ENCODE results near the gene USP6NL. TPM values are rescaled to one million over a fixed set of nuclear protein-coding genes. Genes with fewer than 3 reads are reported as not detected.

The USP6NL gene
- total and polyA plus RNA-seq, 2 donors: 8.1 to 12.3 TPM

- DNase-seq (ENCODE audit: low read depth in 6 of 9, low spot score in 9 of 9): no peak
- 100% methylated on average over 1 of the region's 1 CpG for WGBS
- Histone ChIP-seq H3K27me3 (ENCODE audit: control insufficient read depth in 2 of 2, insufficient read depth in 1 of 2, low read length in 1 of 2) (no peaks in the 10 kb centered on the region), H3K27ac (ENCODE audit: low read depth in 1 of 2, low read length in 1 of 2) (no peak overlapping the region), H3K9me3 (ENCODE audit: control insufficient read depth in 2 of 2, insufficient read depth in 1 of 2, low read length in 1 of 2) (no peaks in the 10 kb centered on the region), H3K4me1 (ENCODE audit: control insufficient read depth in 2 of 2, insufficient read depth in 2 of 2, low read length in 2 of 2) (peaks cover 8 to 21% of the 10 kb centered on the region in 2 donors), H3K36me3 (ENCODE audit: control insufficient read depth in 2 of 2, insufficient read depth in 2 of 2, low read length in 1 of 2) (no peaks in the 10 kb centered on the region), H3K4me3 (ENCODE audit: low read length in 2 of 2) (no peak overlapping the region)
These were observed 75.2 kb downstream of the USP6NL start for GRCh38 chr10:11536228-11536627.

GRCh38 chr10:11535346-11535959, 76.0 kb downstream of the USP6NL start:
- WGBS: 70% methylated on average over 5 of the region's 5 CpGs

GRCh38 chr10:11533328-11533781, 78.1 kb downstream of the USP6NL start:
- H3K36me3 ChIP-seq (ENCODE audit: control insufficient read depth in 2 of 2, insufficient read depth in 2 of 2, low read length in 1 of 2): no peaks in the 10 kb centered on the region
- H3K27ac ChIP-seq (ENCODE audit: low read depth in 1 of 2, low read length in 1 of 2): no peak overlapping the region
- peaks cover 12 to 25% of the 10 kb centered on the region in 2 donors for H3K4me1 ChIP-seq (ENCODE audit: control insufficient read depth in 2 of 2, insufficient read depth in 2 of 2, low read length in 2 of 2)
- DNase-seq (ENCODE audit: low read depth in 6 of 9, low spot score in 9 of 9): peak in 1 of 9 donors; percentile 45
- no peaks in the 10 kb centered on the region for H3K9me3 ChIP-seq (ENCODE audit: control insufficient read depth in 2 of 2, insufficient read depth in 1 of 2, low read length in 1 of 2)
- H3K27me3 ChIP-seq (ENCODE audit: control insufficient read depth in 2 of 2, insufficient read depth in 1 of 2, low read length in 1 of 2): no peaks in the 10 kb centered on the region
- no peak overlapping the region for H3K4me3 ChIP-seq (ENCODE audit: low read length in 2 of 2)

More at GRCh38 chr10:11535346-11535959, 76.0 kb downstream of the USP6NL start:
- Histone ChIP-seq H3K36me3 (ENCODE audit: control insufficient read depth in 2 of 2, insufficient read depth in 2 of 2, low read length in 1 of 2) (no peaks in the 10 kb centered on the region), H3K27me3 (ENCODE audit: control insufficient read depth in 2 of 2, insufficient read depth in 1 of 2, low read length in 1 of 2) (no peaks in the 10 kb centered on the region), H3K9me3 (ENCODE audit: control insufficient read depth in 2 of 2, insufficient read depth in 1 of 2, low read length in 1 of 2) (no peaks in the 10 kb centered on the region), H3K4me1 (ENCODE audit: control insufficient read depth in 2 of 2, insufficient read depth in 2 of 2, low read length in 2 of 2) (peaks cover 8 to 21% of the 10 kb centered on the region in 2 donors), H3K27ac (ENCODE audit: low read depth in 1 of 2, low read length in 1 of 2) (no peak overlapping the region), H3K4me3 (ENCODE audit: low read length in 2 of 2) (no peak overlapping the region)
- no peak for DNase-seq (ENCODE audit: low read depth in 6 of 9, low spot score in 9 of 9)

- no peaks in the 10 kb centered on the region for H3K9me3 ChIP-seq (ENCODE audit: control insufficient read depth in 2 of 2, insufficient read depth in 1 of 2, low read length in 1 of 2)
- H3K27me3 ChIP-seq (ENCODE audit: control insufficient read depth in 2 of 2, insufficient read depth in 1 of 2, low read length in 1 of 2): no peaks in the 10 kb centered on the region
- peaks cover 14 to 25% of the 10 kb centered on the region in 2 donors for H3K4me1 ChIP-seq (ENCODE audit: control insufficient read depth in 2 of 2, insufficient read depth in 2 of 2, low read length in 2 of 2)
- H3K4me3 ChIP-seq (ENCODE audit: low read length in 2 of 2): no peak overlapping the region
- H3K36me3 ChIP-seq (ENCODE audit: control insufficient read depth in 2 of 2, insufficient read depth in 2 of 2, low read length in 1 of 2): no peaks in the 10 kb centered on the region
- WGBS: 64% methylated on average over 4 of the region's 4 CpGs
- H3K27ac ChIP-seq (ENCODE audit: low read depth in 1 of 2, low read length in 1 of 2): peak overlapping the region in 1 of 2 donors; percentile 13
- DNase-seq (ENCODE audit: low read depth in 6 of 9, low spot score in 9 of 9): peak in 1 of 9 donors; percentile 45
These were observed 79.1 kb downstream of the USP6NL start for GRCh38 chr10:11532306-11532705.

- Histone ChIP-seq H3K4me1 (ENCODE audit: control insufficient read depth in 2 of 2, insufficient read depth in 2 of 2, low read length in 2 of 2) (peaks cover 14 to 25% of the 10 kb centered on the region in 2 donors), H3K27me3 (ENCODE audit: control insufficient read depth in 2 of 2, insufficient read depth in 1 of 2, low read length in 1 of 2) (no peaks in the 10 kb centered on the region), H3K36me3 (ENCODE audit: control insufficient read depth in 2 of 2, insufficient read depth in 2 of 2, low read length in 1 of 2) (peaks cover 0 to 8% of the 10 kb centered on the region in 2 donors), H3K4me3 (ENCODE audit: low read length in 2 of 2) (no peak overlapping the region), H3K27ac (ENCODE audit: low read depth in 1 of 2, low read length in 1 of 2) (no peak overlapping the region), H3K9me3 (ENCODE audit: control insufficient read depth in 2 of 2, insufficient read depth in 1 of 2, low read length in 1 of 2) (no peaks in the 10 kb centered on the region)
- WGBS: 49% methylated on average over 5 of the region's 5 CpGs
- DNase-seq (ENCODE audit: low read depth in 6 of 9, low spot score in 9 of 9): peak in 1 of 9 donors; percentile 27
These were observed 80.6 kb downstream of the USP6NL start for GRCh38 chr10:11530806-11531205.

- Histone ChIP-seq H3K27me3 (ENCODE audit: control insufficient read depth in 2 of 2, insufficient read depth in 1 of 2, low read length in 1 of 2) (no peaks in the 10 kb centered on the region), H3K4me3 (ENCODE audit: low read length in 2 of 2) (no peak overlapping the region), H3K4me1 (ENCODE audit: control insufficient read depth in 2 of 2, insufficient read depth in 2 of 2, low read length in 2 of 2) (peaks cover 11 to 22% of the 10 kb centered on the region in 2 donors), H3K27ac (ENCODE audit: low read depth in 1 of 2, low read length in 1 of 2) (no peak overlapping the region), H3K9me3 (ENCODE audit: control insufficient read depth in 2 of 2, insufficient read depth in 1 of 2, low read length in 1 of 2) (no peaks in the 10 kb centered on the region), H3K36me3 (ENCODE audit: control insufficient read depth in 2 of 2, insufficient read depth in 2 of 2, low read length in 1 of 2) (peaks cover 0 to 11% of the 10 kb centered on the region in 2 donors)
- no peak for DNase-seq (ENCODE audit: low read depth in 6 of 9, low spot score in 9 of 9)
- 96% methylated on average over 1 of the region's 1 CpG for whole genome bisulfite sequencing
These were observed 82.1 kb downstream of the USP6NL start for GRCh38 chr10:11529276-11529903.

- H3K27ac ChIP-seq (ENCODE audit: low read depth in 1 of 2, low read length in 1 of 2): no peak overlapping the region
- H3K36me3 ChIP-seq (ENCODE audit: control insufficient read depth in 2 of 2, insufficient read depth in 2 of 2, low read length in 1 of 2): peaks cover 0 to 11% of the 10 kb centered on the region in 2 donors
- WGBS: 97% methylated on average over 3 of the region's 3 CpGs
- H3K4me1 ChIP-seq (ENCODE audit: control insufficient read depth in 2 of 2, insufficient read depth in 2 of 2, low read length in 2 of 2): peaks cover 9 to 13% of the 10 kb centered on the region in 2 donors
- no peak overlapping the region for H3K4me3 ChIP-seq (ENCODE audit: low read length in 2 of 2)
- no peak for DNase-seq (ENCODE audit: low read depth in 6 of 9, low spot score in 9 of 9)
- H3K9me3 ChIP-seq (ENCODE audit: control insufficient read depth in 2 of 2, insufficient read depth in 1 of 2, low read length in 1 of 2): no peaks in the 10 kb centered on the region
- H3K27me3 ChIP-seq (ENCODE audit: control insufficient read depth in 2 of 2, insufficient read depth in 1 of 2, low read length in 1 of 2): no peaks in the 10 kb centered on the region
These were observed 83.2 kb downstream of the USP6NL start for GRCh38 chr10:11528286-11528685.

GRCh38 chr10:11527691-11528255, 83.7 kb downstream of the USP6NL start:
- Histone ChIP-seq H3K27me3 (ENCODE audit: control insufficient read depth in 2 of 2, insufficient read depth in 1 of 2, low read length in 1 of 2) (no peaks in the 10 kb centered on the region), H3K27ac (ENCODE audit: low read depth in 1 of 2, low read length in 1 of 2) (peak overlapping the region in 1 of 2 donors; percentile 34), H3K9me3 (ENCODE audit: control insufficient read depth in 2 of 2, insufficient read depth in 1 of 2, low read length in 1 of 2) (no peaks in the 10 kb centered on the region), H3K4me3 (ENCODE audit: low read length in 2 of 2) (no peak overlapping the region), H3K36me3 (ENCODE audit: control insufficient read depth in 2 of 2, insufficient read depth in 2 of 2, low read length in 1 of 2) (peaks cover 0 to 13% of the 10 kb centered on the region in 2 donors), H3K4me1 (ENCODE audit: control insufficient read depth in 2 of 2, insufficient read depth in 2 of 2, low read length in 2 of 2) (peaks cover 9 to 10% of the 10 kb centered on the region in 2 donors)
- 19% methylated on average over 4 of the region's 4 CpGs for WGBS
- peak in 2 of 9 donors; percentile 13 to 56 for DNase-seq (ENCODE audit: low read depth in 6 of 9, low spot score in 9 of 9)

- Histone ChIP-seq H3K9me3 (ENCODE audit: control insufficient read depth in 2 of 2, insufficient read depth in 1 of 2, low read length in 1 of 2) (no peaks in the 10 kb centered on the region), H3K27ac (ENCODE audit: low read depth in 1 of 2, low read length in 1 of 2) (no peak overlapping the region), H3K4me1 (ENCODE audit: control insufficient read depth in 2 of 2, insufficient read depth in 2 of 2, low read length in 2 of 2) (peaks cover 6% of the 10 kb centered on the region in 2 donors), H3K27me3 (ENCODE audit: control insufficient read depth in 2 of 2, insufficient read depth in 1 of 2, low read length in 1 of 2) (no peaks in the 10 kb centered on the region), H3K36me3 (ENCODE audit: control insufficient read depth in 2 of 2, insufficient read depth in 2 of 2, low read length in 1 of 2) (peaks cover 0 to 13% of the 10 kb centered on the region in 2 donors), H3K4me3 (ENCODE audit: low read length in 2 of 2) (no peak overlapping the region)
- WGBS: 98% methylated on average over 4 of the region's 4 CpGs
- DNase-seq (ENCODE audit: low read depth in 6 of 9, low spot score in 9 of 9): no peak
These were observed 84.4 kb downstream of the USP6NL start for GRCh38 chr10:11527068-11527467.

Measured in thymus (tissue), 11 donors.